Loucy (cell line): ENCODE data around the gene ADARB2.

Experiments used
- H2AFZ ChIP-seq: fragments of 200-600 bp; sonication (generic); 2 replicates; pipeline ENCODE4 v1.6.0; 2016; ENCODE audit warnings: antibody characterized with exemption, mild to moderate bottlenecking, low read length, moderate library complexity
- H3F3A ChIP-seq: fragments of 200-600 bp; 2 replicates; pipeline ENCODE4 v1.6.0; 2016; ENCODE audit warnings: antibody characterized with exemption, low read depth, mild to moderate bottlenecking
- H3K27me3 ChIP-seq: fragments of 200-600 bp; sonication (generic); 2 replicates; pipeline ENCODE4 v1.6.1; 2014; ENCODE audit warnings: low read length, mild to moderate bottlenecking; ENCODE audit not compliant: insufficient read depth, poor library complexity, severe bottlenecking
- H3K36me3 ChIP-seq: fragments of 200-600 bp; sonication (generic); 2 replicates; pipeline ENCODE4 v1.6.1; 2016; ENCODE audit warnings: low read length; ENCODE audit not compliant: insufficient read depth
- H3K4me1 ChIP-seq: fragments of 200-600 bp; sonication (generic); 2 replicates; pipeline ENCODE4 v1.5.1; 2014; ENCODE audit warnings: low read length, mild to moderate bottlenecking; ENCODE audit not compliant: insufficient read depth, poor library complexity, severe bottlenecking
- H3K4me2 ChIP-seq: fragments of 200-600 bp; sonication (generic); 2 replicates; pipeline ENCODE4 v1.6.0; 2014; ENCODE audit warnings: antibody characterized with exemption, low read length, low read depth, mild to moderate bottlenecking; ENCODE audit not compliant: poor library complexity, severe bottlenecking
- H3K4me3 ChIP-seq: fragments of 200-600 bp; sonication (generic); 2 replicates; pipeline ENCODE4 v1.5.1; 2014; ENCODE audit warnings: low read length, mild to moderate bottlenecking, mixed read lengths; ENCODE audit not compliant: poor library complexity, severe bottlenecking
- H3K79me2 ChIP-seq: fragments of 200-600 bp; sonication (generic); 2 replicates; pipeline ENCODE4 v1.6.1; 2014; ENCODE audit warnings: low read length; ENCODE audit not compliant: insufficient read depth
- H3K9ac ChIP-seq: fragments of 200-600 bp; sonication (generic); 2 replicates; pipeline ENCODE4 v1.6.0; 2014; ENCODE audit warnings: mild to moderate bottlenecking, low read depth, low read length, moderate library complexity; ENCODE audit not compliant: poor library complexity, severe bottlenecking
- H3K9me2 ChIP-seq: fragments of 200-600 bp; sonication (generic); replicated peaks from 2 replicates; pipeline ENCODE4 v1.6.1; 2016; ENCODE audit warnings: low read depth, low read length, mixed read lengths
- H3K9me3 ChIP-seq: fragments of 200-600 bp; sonication (generic); 2 replicates; pipeline ENCODE4 v1.6.1; 2014; ENCODE audit warnings: mild to moderate bottlenecking, antibody characterized with exemption, low read length, low read depth; ENCODE audit not compliant: insufficient read depth
- H4K20me1 ChIP-seq: fragments of 200-600 bp; sonication (generic); 2 replicates; pipeline ENCODE4 v1.6.0; 2014; ENCODE audit warnings: antibody characterized with exemption, low read length, mild to moderate bottlenecking; ENCODE audit not compliant: insufficient read depth, poor library complexity, severe bottlenecking
- EZH2phosphoT487 ChIP-seq: fragments of 200-600 bp; IDR thresholded peaks from 2 replicates; pipeline ENCODE4 v1.6.1; 2018; ENCODE audit warnings: antibody characterized with exemption, mild to moderate bottlenecking, moderate library complexity, borderline replicate concordance
- TF ChIP-seq, protein P1 (sequence below): fragments of 200-600 bp; sonication (generic); conservative IDR thresholded peaks from 2 replicates; pipeline ENCODE4 v1.5.1; 2014; ENCODE audit warnings: mild to moderate bottlenecking, antibody characterized with exemption, low read length

Gene ADARB2

DNA sequence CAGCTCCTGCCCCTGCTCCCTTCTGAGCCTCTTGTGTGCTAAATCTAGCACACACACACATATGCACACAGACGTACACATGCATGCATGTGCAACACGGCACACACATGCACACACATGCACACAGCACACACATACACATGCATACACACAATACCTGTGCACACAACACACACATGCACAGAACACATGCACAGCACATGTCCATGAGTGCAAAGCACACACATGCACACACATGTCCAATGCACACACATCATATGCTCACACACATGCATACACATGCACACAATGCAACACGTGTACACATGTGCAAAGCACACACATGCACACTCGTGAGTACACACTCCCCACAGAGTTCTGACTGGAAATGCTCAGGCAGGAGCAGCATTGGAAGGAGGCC lies 566.1 kb downstream of the ADARB2 start:
- Histone ChIP-seq H4K20me1 (no peaks in the 10 kb centered on the region), H3K9ac (no peak overlapping the region), H3K4me1 (no peaks in the 10 kb centered on the region), H3K4me3 (no peak overlapping the region), H3F3A (no peaks in the 10 kb centered on the region), H3K4me2 (no peak overlapping the region), H3K36me3 (no peaks in the 10 kb centered on the region), H2AFZ (no peak overlapping the region), H3K9me3 (no peaks in the 10 kb centered on the region), H3K27me3 (no peaks in the 10 kb centered on the region), H3K79me2 (no peaks in the 10 kb centered on the region), H3K9me2 (no peaks in the 10 kb centered on the region)
- TF ChIP-seq, protein P1, sequence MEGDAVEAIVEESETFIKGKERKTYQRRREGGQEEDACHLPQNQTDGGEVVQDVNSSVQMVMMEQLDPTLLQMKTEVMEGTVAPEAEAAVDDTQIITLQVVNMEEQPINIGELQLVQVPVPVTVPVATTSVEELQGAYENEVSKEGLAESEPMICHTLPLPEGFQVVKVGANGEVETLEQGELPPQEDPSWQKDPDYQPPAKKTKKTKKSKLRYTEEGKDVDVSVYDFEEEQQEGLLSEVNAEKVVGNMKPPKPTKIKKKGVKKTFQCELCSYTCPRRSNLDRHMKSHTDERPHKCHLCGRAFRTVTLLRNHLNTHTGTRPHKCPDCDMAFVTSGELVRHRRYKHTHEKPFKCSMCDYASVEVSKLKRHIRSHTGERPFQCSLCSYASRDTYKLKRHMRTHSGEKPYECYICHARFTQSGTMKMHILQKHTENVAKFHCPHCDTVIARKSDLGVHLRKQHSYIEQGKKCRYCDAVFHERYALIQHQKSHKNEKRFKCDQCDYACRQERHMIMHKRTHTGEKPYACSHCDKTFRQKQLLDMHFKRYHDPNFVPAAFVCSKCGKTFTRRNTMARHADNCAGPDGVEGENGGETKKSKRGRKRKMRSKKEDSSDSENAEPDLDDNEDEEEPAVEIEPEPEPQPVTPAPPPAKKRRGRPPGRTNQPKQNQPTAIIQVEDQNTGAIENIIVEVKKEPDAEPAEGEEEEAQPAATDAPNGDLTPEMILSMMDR: no peak
- no peak for TF ChIP-seq EZH2phosphoT487

DNA sequence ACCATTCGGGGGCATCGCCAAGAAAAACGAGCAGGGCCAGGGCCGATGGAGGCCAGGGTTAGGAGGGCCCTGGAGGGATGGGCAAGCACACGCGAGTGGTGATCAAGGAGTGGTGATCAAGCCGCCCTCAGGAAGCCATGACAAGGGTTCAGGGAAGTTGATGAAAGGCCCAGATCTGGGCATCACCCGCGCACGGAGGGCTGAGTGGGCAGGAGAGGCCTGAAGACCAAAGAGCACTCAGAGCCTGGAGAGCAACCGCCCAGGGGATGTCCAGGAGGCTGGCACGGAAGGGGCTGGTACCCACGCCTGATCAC lies 566.5 kb downstream of the ADARB2 start:
- H3K9ac ChIP-seq: no peak overlapping the region
- H3K4me1 ChIP-seq: no peaks in the 10 kb centered on the region
- H3K4me2 ChIP-seq: no peak overlapping the region
- H4K20me1 ChIP-seq: no peaks in the 10 kb centered on the region
- H3K79me2 ChIP-seq: no peaks in the 10 kb centered on the region
- H3K27me3 ChIP-seq: no peaks in the 10 kb centered on the region
- no peaks in the 10 kb centered on the region for H3K36me3 ChIP-seq
- no peaks in the 10 kb centered on the region for H3K9me3 ChIP-seq
- H3F3A ChIP-seq: no peaks in the 10 kb centered on the region
- TF ChIP-seq, protein P1: no peak
- no peak for TF ChIP-seq EZH2phosphoT487
- no peak overlapping the region for H2AFZ ChIP-seq
- no peaks in the 10 kb centered on the region for H3K9me2 ChIP-seq
- H3K4me3 ChIP-seq: no peak overlapping the region

DNA sequence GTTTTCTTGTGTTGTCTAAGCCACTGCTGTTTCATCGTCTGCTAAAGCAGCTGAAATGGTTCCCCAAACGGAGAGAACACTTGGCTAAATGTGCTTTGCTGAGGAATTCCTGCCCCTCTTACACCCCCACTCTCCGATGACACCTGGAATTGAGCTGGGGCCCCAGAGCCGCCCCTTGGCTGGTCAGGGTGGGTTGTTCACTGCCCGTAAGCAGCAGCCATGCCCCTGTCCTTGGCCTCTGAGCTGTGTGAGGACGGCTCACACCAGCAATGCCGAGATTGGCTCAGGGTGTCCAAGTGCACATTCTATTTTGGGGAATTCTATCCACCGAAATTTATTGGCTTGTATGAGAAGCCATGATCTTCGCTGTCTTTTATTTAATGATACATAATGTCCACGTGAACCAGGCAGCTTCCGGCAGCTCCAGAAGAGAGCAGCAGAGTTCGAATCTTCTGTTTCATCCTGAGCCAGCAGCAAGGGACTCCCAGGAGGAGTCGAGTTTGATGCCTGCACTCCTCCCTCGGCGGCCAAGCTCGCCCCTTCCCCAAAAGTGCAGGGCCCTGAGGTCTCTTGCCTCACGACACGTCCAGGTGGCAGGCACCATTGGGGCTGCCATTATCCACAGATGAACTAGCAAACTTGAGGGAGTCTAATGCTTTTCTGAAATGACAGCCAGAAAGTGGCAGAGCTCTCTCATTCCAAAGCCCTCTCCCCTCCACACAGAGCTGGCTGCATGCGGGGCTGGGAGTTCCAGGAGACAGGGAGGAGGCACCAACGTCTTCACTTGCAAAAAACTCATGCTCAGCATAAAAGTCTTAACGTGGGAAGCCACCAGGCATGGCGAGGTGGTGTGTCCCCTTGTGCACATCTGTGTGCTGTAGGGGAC lies 567.1 kb downstream of the ADARB2 start:
- Histone ChIP-seq H3K4me2 (no peak overlapping the region), H3K9me3 (no peaks in the 10 kb centered on the region), H4K20me1 (no peaks in the 10 kb centered on the region), H3K4me3 (no peak overlapping the region), H3K9ac (no peak overlapping the region), H3K36me3 (no peaks in the 10 kb centered on the region), H3F3A (no peaks in the 10 kb centered on the region), H3K9me2 (no peaks in the 10 kb centered on the region), H3K79me2 (no peaks in the 10 kb centered on the region), H2AFZ (no peak overlapping the region), H3K4me1 (no peaks in the 10 kb centered on the region), H3K27me3 (no peaks in the 10 kb centered on the region)
- no peak for TF ChIP-seq EZH2phosphoT487
- TF ChIP-seq, protein P1: no peak
